AG09309 (cell line): Measurements from ENCODE around the gene MYO10.
"Not testable (repeated sequence)": the region's sequence is repeated elsewhere in the genome, so short reads cannot be mapped to it uniquely, and the experiment has no call there.

Experiments used
- DNase-seq: peaks from one replicate; pipeline ENCODE4 v3.0.0-alpha.2; 2010; ENCODE audit warnings: low read depth
- H3K4me3 ChIP-seq: 2 replicates; pipeline ENCODE4 v1.5.1; 2011; ENCODE audit warnings: mild to moderate bottlenecking, low read depth, low read length, moderate library complexity; ENCODE audit not compliant: control insufficient read depth
- CTCF ChIP-seq: IDR thresholded peaks from 2 replicates; pipeline ENCODE4 v1.5.1; 2011; ENCODE audit warnings: mild to moderate bottlenecking, low read depth, low read length, inconsistent platforms; ENCODE audit not compliant: insufficient read depth, control insufficient read depth; ENCODE audit errors: missing control alignments

MYO10 gene

GRCh38 chr5:16879650-16880049 is 56.4 kb downstream of the MYO10 start:
- DNase-seq = no peak
- no peak overlapping the region for H3K4me3 ChIP-seq
- TF ChIP-seq CTCF = no peak

GRCh38 chr5:16879191-16879590 is 56.9 kb downstream of the MYO10 start:
- no peak overlapping the region for H3K4me3 ChIP-seq
- TF ChIP-seq CTCF = no peak
- no peak for DNase-seq

- DNase-seq = no peak
- TF ChIP-seq CTCF = no peak
- no peak overlapping the region for H3K4me3 ChIP-seq
Measured at GRCh38 chr5:16877267-16877935, 58.7 kb downstream of the MYO10 start.

- DNase-seq, H3K4me3 ChIP-seq: not testable (repeated sequence)
Measured at GRCh38 chr5:16874424-16874823, 61.7 kb downstream of the MYO10 start.

GRCh38 chr5:16871746-16872339 is 64.2 kb downstream of the MYO10 start:
- TF ChIP-seq CTCF = no peak
- no peak overlapping the region for H3K4me3 ChIP-seq
- peak; percentile 75 for DNase-seq

- TF ChIP-seq CTCF = no peak
- H3K4me3 ChIP-seq = no peak overlapping the region
Measured at GRCh38 chr5:16870878-16871277, 65.2 kb downstream of the MYO10 start.

More at GRCh38 chr5:16870878-16871277, 65.2 kb downstream of the MYO10 start:
- DNase-seq = no peak
